H1 (cell line): ENCODE measurements around the gene DAZAP1. TPM values are rescaled to one million over a fixed set of nuclear protein-coding genes. Genes with fewer than 3 reads are reported as not detected.

Experiments
- CTCF ChIA-PET: fragments of 300-600 bp; sonication (Branson Sonifier 250); formaldehyde crosslinking; loops from one replicate; lab custom pipeline; 2021; ENCODE audit not compliant: partially characterized antibody; lab: Charles Lee
- POLR2A ChIA-PET: fragments of 300-600 bp; sonication (Branson Sonifier 250); formaldehyde crosslinking; loops from one replicate; lab custom pipeline; 2021; ENCODE audit warnings: inconsistent platforms; ENCODE audit not compliant: partially characterized antibody; lab: Charles Lee
- DNase-seq, 2 experiments: peaks; one replicate each; pipeline versions ENCODE4 v3.0.0 to v3.0.0-alpha.2; 2010 to 2022; ENCODE audit warnings: low spot score in 2 of 2, low read depth in 1 of 2, mixed read lengths in 1 of 2
- FAIRE-seq: peaks from 2 replicates; lab custom pipeline; 2011; peaks lifted over from hg19 to GRCh38; lab: Jason Lieb, UNC
- H2AFZ ChIP-seq: 2 replicates; pipeline ENCODE4 v1.8.1; 2012; ENCODE audit warnings: low read length, inconsistent platforms
- H2AK5ac ChIP-seq: 2 replicates; pipeline ENCODE4 v1.6.1; 2013; ENCODE audit warnings: low read depth, low read length
- H2BK120ac ChIP-seq: replicated peaks from 2 replicates; pipeline ENCODE3; 2013; ENCODE audit warnings: low read depth, low read length, inconsistent platforms
- H2BK12ac ChIP-seq: 2 replicates; pipeline ENCODE4 v1.6.1; 2013; ENCODE audit warnings: low read depth, low read length
- H2BK15ac ChIP-seq: 2 replicates; pipeline ENCODE4 v1.6.1; 2013; ENCODE audit warnings: low read length
- H2BK20ac ChIP-seq: 2 replicates; pipeline ENCODE4 v1.6.1; 2013; ENCODE audit warnings: low read length
- H2BK5ac ChIP-seq: 2 replicates; pipeline ENCODE4 v1.6.1; 2013; ENCODE audit warnings: low read depth, low read length
- H3K14ac ChIP-seq: 2 replicates; pipeline ENCODE4 v1.6.1; 2013; ENCODE audit warnings: inconsistent platforms; ENCODE audit not compliant: insufficient read length
- H3K18ac ChIP-seq: 2 replicates; pipeline ENCODE4 v1.6.1; 2013; ENCODE audit warnings: low read length; ENCODE audit errors: extremely low read depth
- H3K23ac ChIP-seq: 2 replicates; pipeline ENCODE4 v1.6.1; 2013; ENCODE audit warnings: inconsistent platforms; ENCODE audit not compliant: insufficient read length
- H3K23me2 ChIP-seq: 2 replicates; pipeline ENCODE4 v1.6.1; 2013; ENCODE audit warnings: low read depth, low read length
- H3K27ac ChIP-seq: 2 replicates; pipeline ENCODE4 v1.6.1; 2011; ENCODE audit warnings: low read depth, low read length, inconsistent platforms
- H3K27me3 ChIP-seq, 4 experiments: replicated peaks in 1 of 4; 1 replicate in 1 of 4; 2 replicates in 3 of 4; pipeline versions ENCODE4 v1.6.1 to v1.8.1; 2011 to 2013; ENCODE audit warnings: low read length in 3 of 4, mild to moderate bottlenecking in 3 of 4, inconsistent platforms in 2 of 4, mixed read lengths in 2 of 4, moderate library complexity in 1 of 4; ENCODE audit not compliant: control insufficient read depth in 3 of 4, insufficient read depth in 3 of 4; ENCODE audit errors: extremely low read depth in 1 of 4
- H3K36me3 ChIP-seq, 4 experiments: 2 replicates each; pipeline versions ENCODE4 v1.6.1 to v1.8.1; 2011 to 2013; ENCODE audit warnings: mild to moderate bottlenecking in 4 of 4, low read length in 3 of 4, moderate library complexity in 2 of 4, control low read depth in 1 of 4, inconsistent platforms in 1 of 4; ENCODE audit not compliant: insufficient read depth in 4 of 4, control insufficient read depth in 2 of 4
- H3K4ac ChIP-seq: replicated peaks from 2 replicates; pipeline ENCODE3; 2013; ENCODE audit warnings: low read length, low read depth, mixed read lengths, inconsistent platforms; ENCODE audit not compliant: insufficient read length
- H3K4me1 ChIP-seq, 4 experiments: replicated peaks in 1 of 4; 1 replicate in 1 of 4; 2 replicates in 3 of 4; pipeline versions ENCODE4 v1.6.1 to v1.8.1; 2011 to 2013; ENCODE audit warnings: low read length in 3 of 4, inconsistent platforms in 2 of 4, mixed read lengths in 1 of 4; ENCODE audit not compliant: insufficient read depth in 4 of 4, control insufficient read depth in 3 of 4
- H3K4me2 ChIP-seq, 2 experiments: 2 replicates each; pipeline versions ENCODE4 v1.6.1 to v1.8.1; 2011 to 2013; ENCODE audit warnings: low read depth in 2 of 2, low read length in 2 of 2, control low read depth in 1 of 2, inconsistent platforms in 1 of 2, mild to moderate bottlenecking in 1 of 2; ENCODE audit not compliant: insufficient read depth in 1 of 2
- H3K4me3 ChIP-seq, 4 experiments: fragments of 200-600, 300-600 bp in 1 of 4; sonication (generic), shearing (Covaris generic), sonication (Bioruptor Twin) in 1 of 4; 2 replicates each; pipeline versions ENCODE4 v1.5.1 to v1.8.1; 2011 to 2016; ENCODE audit warnings: low read length in 4 of 4, low read depth in 3 of 4, control low read depth in 2 of 4, inconsistent platforms in 2 of 4, mild to moderate bottlenecking in 2 of 4, mixed read lengths in 1 of 4, moderate library complexity in 1 of 4; ENCODE audit not compliant: insufficient read depth in 2 of 4; ENCODE audit errors: extremely low read depth in 1 of 4
- H3K56ac ChIP-seq: replicated peaks from 2 replicates; pipeline ENCODE3; 2013; ENCODE audit warnings: low read depth, mild to moderate bottlenecking, mixed read lengths, low read length, inconsistent platforms; ENCODE audit not compliant: insufficient read length
- H3K79me1 ChIP-seq: 2 replicates; pipeline ENCODE4 v1.6.1; 2013; ENCODE audit warnings: low read depth, low read length, control low read depth
- H3K79me2 ChIP-seq, 2 experiments: 2 replicates each; pipeline versions ENCODE4 v1.6.1 to v1.8.1; 2012 to 2013; ENCODE audit warnings: low read length in 2 of 2, mild to moderate bottlenecking in 2 of 2, inconsistent platforms in 1 of 2; ENCODE audit not compliant: insufficient read depth in 2 of 2, control insufficient read depth in 1 of 2
- H3K9ac ChIP-seq, 4 experiments: replicated peaks in 1 of 4; 1 replicate in 1 of 4; 2 replicates in 3 of 4; pipeline versions ENCODE4 v1.6.1 to v1.8.1; 2011 to 2013; ENCODE audit warnings: low read depth in 3 of 4, low read length in 3 of 4, control low read depth in 2 of 4, mild to moderate bottlenecking in 2 of 4, moderate library complexity in 2 of 4, inconsistent platforms in 1 of 4; ENCODE audit errors: extremely low read depth in 1 of 4
- H3K9me3 ChIP-seq, 2 experiments: 2 replicates each; pipeline versions ENCODE4 v1.6.1 to v1.8.1; 2012 to 2013; ENCODE audit warnings: mild to moderate bottlenecking in 2 of 2, moderate library complexity in 2 of 2, control low read depth in 1 of 2, inconsistent platforms in 1 of 2, low read depth in 1 of 2, low read length in 1 of 2, mixed read lengths in 1 of 2; ENCODE audit not compliant: insufficient read depth in 2 of 2
- H4K20me1 ChIP-seq, 2 experiments: replicated peaks in 1 of 2; 2 replicates each; pipeline versions ENCODE3 to v1.8.1; 2011 to 2013; ENCODE audit warnings: inconsistent platforms in 2 of 2, low read length in 2 of 2, mild to moderate bottlenecking in 1 of 2; ENCODE audit not compliant: insufficient read depth in 2 of 2, control insufficient read depth in 1 of 2
- H4K5ac ChIP-seq: 2 replicates; pipeline ENCODE4 v1.6.1; 2013; ENCODE audit warnings: low read length, low read depth, mixed read lengths, inconsistent platforms; ENCODE audit not compliant: insufficient read length
- H4K8ac ChIP-seq: 2 replicates; pipeline ENCODE4 v1.8.0; 2013; ENCODE audit warnings: mild to moderate bottlenecking, moderate library complexity, low read length, inconsistent platforms; ENCODE audit not compliant: insufficient read depth; ENCODE audit errors: extremely low read depth
- H4K91ac ChIP-seq: replicated peaks from 2 replicates; pipeline ENCODE3; 2013; ENCODE audit warnings: low read length, mixed read lengths, inconsistent platforms; ENCODE audit not compliant: insufficient read length
- E2F6 ChIP-seq: IDR thresholded peaks from 2 replicates; pipeline ENCODE4 v1.6.1; 2012; ENCODE audit warnings: inconsistent platforms
- GTF2F1 ChIP-seq: IDR thresholded peaks from 2 replicates; pipeline ENCODE4 v1.6.1; 2012; ENCODE audit warnings: low read depth, low read length, improper control_type of control experiment, borderline replicate concordance
- MAX ChIP-seq: IDR thresholded peaks from 2 replicates; pipeline ENCODE4 v1.6.1; 2012; ENCODE audit warnings: inconsistent platforms
- WGBS, 2 experiments: shearing (Covaris generic) in 1 of 2; methylation state at CpG; one replicate each; pipeline versions ENCODE4 v1.1.6 to v1.1.7; 2013 to 2015; ENCODE audit warnings: low lambda C conversion rate in 2 of 2, mixed read lengths in 2 of 2, inconsistent platforms in 1 of 2, low coverage in 1 of 2, missing lambda C conversion rate in 1 of 2; ENCODE audit not compliant: insufficient replicate concordance in 2 of 2, insufficient coverage in 1 of 2, insufficient read length in 1 of 2; ENCODE audit errors: extremely low coverage in 1 of 2, missing lambda C conversion rate in 1 of 2; 5-methylcytosine and 5-hydroxymethylcytosine counted together
- polyA plus RNA-seq, 7 experiments: library from polyadenylated mRNA; depleted of rRNA in 3 of 7; stranded (reverse) in 5 of 7; unstranded in 2 of 7; fragments of >200 nt in 5 of 7; fragments of 200-250 nt in 2 of 7; gene quantifications; 1 replicate in 5 of 7; 2 replicates in 1 of 7; 4 replicates in 1 of 7; pipeline versions ENCODE4 v1.2.1 to v1.2.3, GENCODE V29; 2011 to 2013; ENCODE audit warnings: missing spikeins in 2 of 7, mixed read lengths in 2 of 7
- total RNA-seq: library from RNA; stranded (reverse); fragmentation: NEBNext Ultra II Directional; extraction: Animal tissue kit (Norgen Biotek cat#: 25700); gene quantifications from 2 replicates; pipeline ENCODE4 v1.2.1, GENCODE V29; 2021

The DAZAP1 gene
- total and polyA plus RNA-seq, 2 of the 8 experiments (the other 6 are each of a cell fraction or from before 2014, with no cell fraction given): 79.6 to 341 TPM

- FAIRE-seq: no peak
- WGBS, 2 experiments: 6% methylated on average over 42 of the region's 117 CpGs; no CpG with 5 or more reads in 1 of the 2 experiments
- CTCF ChIA-PET: interaction anchor here (2.5 to 5.5 kb wide), 2 partner anchors 8 to 12 kb away, joined by 13 to 53 read pairs; no protein-coding TSS in a partner anchor
- peaks cover 0 to 7% of the 10 kb centered on the region in 2 experiments; a peak in 1 of 4 replicates for H3K9me3 ChIP-seq
- H3K9ac ChIP-seq: no peak overlapping the region
- H2BK20ac ChIP-seq: no peak overlapping the region
- H3K79me2 ChIP-seq: no peaks in the 10 kb centered on the region
- H3K4me3 ChIP-seq: peak overlapping the region in 1 of 4 experiments; percentile 56; a peak in 3 of 8 replicates
- H2AK5ac ChIP-seq: no peak overlapping the region
- TF ChIP-seq E2F6: 0 out of 2 replicates have a peak, but pooled peaks have one; percentile 30
- TF ChIP-seq MAX: peak; percentile 49; the same call in 1 of the 2 replicates
- no peak for TF ChIP-seq GTF2F1
- H2BK12ac ChIP-seq: no peak overlapping the region
- no peak overlapping the region for H2BK15ac ChIP-seq
- no peak overlapping the region for H2BK120ac ChIP-seq
- peak overlapping the region; percentile 86 to 91 for H3K4me2 ChIP-seq
- peaks cover 0 to 51% (median 28%) of the 10 kb centered on the region in 4 experiments; a peak in 5 of 7 replicates for H3K4me1 ChIP-seq
- POLR2A ChIA-PET: interaction anchor here (0.6 to 5.5 kb wide), 7 partner anchors 9 to 201 kb away, joined by 3 to 72 read pairs (median 4); partner anchors contain the start of gene CIRBP
- H3K23me2 ChIP-seq: peaks cover 13% of the 10 kb centered on the region; the same call in 1 of the 2 replicates
- peak overlapping the region; percentile 79; the same call in 1 of the 2 replicates for H4K8ac ChIP-seq
- H3K27me3 ChIP-seq: peaks cover 65 to 89% (median 86%) of the 10 kb centered on the region in 4 experiments
- no peak overlapping the region for H3K14ac ChIP-seq
- H4K20me1 ChIP-seq: peaks cover 23 to 56% of the 10 kb centered on the region in 2 experiments
- H3K27ac ChIP-seq: no peak overlapping the region
- no peak overlapping the region for H3K18ac ChIP-seq
- H3K36me3 ChIP-seq: peaks cover 0 to 41% (median 0%) of the 10 kb centered on the region in 4 experiments; a peak in 2 of 8 replicates
- no peak overlapping the region for H2AFZ ChIP-seq
- H3K79me1 ChIP-seq: no peaks in the 10 kb centered on the region
- no peak overlapping the region for H3K23ac ChIP-seq
- H3K4ac ChIP-seq: no peak overlapping the region
- DNase-seq: no peak
- no peak overlapping the region for H2BK5ac ChIP-seq
- no peak overlapping the region for H3K56ac ChIP-seq
- H4K91ac ChIP-seq: no peak overlapping the region
- H4K5ac ChIP-seq: no peak overlapping the region
These were observed 62.1 kb downstream of the DAZAP1 start for GRCh38 chr19:1469255-1470054.
